OCI-LY1 (cell line): ENCODE data around the gene ICA1.

ENCODE experiments used
- EZH2 ChIP-seq: fragments of 200-600 bp; sonication (generic), shearing (Covaris generic); IDR thresholded peaks from 2 replicates; pipeline ENCODE4 v1.8.0; 2017; ENCODE audit warnings: borderline replicate concordance, mixed run types, mild to moderate bottlenecking, antibody characterized with exemption, low read length, moderate library complexity, mixed read lengths
- TF ChIP-seq, protein P1 (sequence below): fragments of 200-600 bp; sonication (generic), shearing (Covaris generic); IDR thresholded peaks from 2 replicates; pipeline ENCODE4 v1.5.1; 2017; ENCODE audit warnings: mild to moderate bottlenecking, antibody characterized with exemption, low read length, moderate library complexity, mixed read lengths

DNA sequence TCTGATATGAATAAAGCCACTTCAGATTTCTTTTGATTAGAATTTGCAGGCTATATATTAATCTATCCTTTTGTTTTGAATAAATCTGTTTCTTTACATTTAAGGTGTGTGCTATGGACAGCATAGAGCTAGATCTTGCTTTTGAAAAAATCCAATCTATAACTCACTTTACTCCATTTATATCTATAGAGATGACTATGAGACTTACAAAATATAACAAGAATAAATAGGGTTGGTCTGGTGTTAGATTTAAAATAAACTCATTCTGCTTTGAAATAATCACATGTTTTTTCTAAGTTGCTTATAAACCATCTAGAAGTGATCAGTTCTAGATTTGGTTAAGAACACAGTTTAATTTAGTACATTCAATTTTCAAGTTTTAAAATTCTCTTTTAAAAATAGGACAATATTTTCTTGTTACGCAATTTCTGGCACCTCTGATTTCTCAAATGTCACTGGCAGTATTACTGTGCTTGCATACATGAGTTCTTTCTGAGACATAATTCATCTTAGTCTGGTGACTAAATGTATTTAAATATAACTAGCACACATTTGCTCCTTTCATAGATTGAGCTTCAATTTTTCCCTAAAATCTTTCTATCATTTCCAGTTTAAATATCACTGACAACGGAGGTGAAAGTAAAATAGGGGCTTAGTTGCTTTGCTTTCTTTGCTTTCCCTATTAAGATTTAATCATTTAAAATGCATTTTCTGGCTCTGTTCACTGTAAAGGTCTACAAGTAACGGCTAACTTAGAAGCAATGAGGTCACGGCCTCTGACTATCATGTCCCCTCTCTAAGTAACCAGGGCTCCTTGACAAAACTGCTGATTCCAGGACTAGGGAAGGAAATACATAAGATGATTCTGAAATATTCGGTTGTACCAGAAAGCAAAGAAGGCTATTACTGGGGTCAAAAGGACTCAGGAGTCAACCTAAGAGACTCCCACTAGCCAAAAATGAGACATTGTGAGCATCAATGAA, 89.3 kb downstream of the ICA1 start:
- TF ChIP-seq, protein P1, sequence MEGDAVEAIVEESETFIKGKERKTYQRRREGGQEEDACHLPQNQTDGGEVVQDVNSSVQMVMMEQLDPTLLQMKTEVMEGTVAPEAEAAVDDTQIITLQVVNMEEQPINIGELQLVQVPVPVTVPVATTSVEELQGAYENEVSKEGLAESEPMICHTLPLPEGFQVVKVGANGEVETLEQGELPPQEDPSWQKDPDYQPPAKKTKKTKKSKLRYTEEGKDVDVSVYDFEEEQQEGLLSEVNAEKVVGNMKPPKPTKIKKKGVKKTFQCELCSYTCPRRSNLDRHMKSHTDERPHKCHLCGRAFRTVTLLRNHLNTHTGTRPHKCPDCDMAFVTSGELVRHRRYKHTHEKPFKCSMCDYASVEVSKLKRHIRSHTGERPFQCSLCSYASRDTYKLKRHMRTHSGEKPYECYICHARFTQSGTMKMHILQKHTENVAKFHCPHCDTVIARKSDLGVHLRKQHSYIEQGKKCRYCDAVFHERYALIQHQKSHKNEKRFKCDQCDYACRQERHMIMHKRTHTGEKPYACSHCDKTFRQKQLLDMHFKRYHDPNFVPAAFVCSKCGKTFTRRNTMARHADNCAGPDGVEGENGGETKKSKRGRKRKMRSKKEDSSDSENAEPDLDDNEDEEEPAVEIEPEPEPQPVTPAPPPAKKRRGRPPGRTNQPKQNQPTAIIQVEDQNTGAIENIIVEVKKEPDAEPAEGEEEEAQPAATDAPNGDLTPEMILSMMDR = no peak
- TF ChIP-seq EZH2 = no peak
